Islet of Langerhans (tissue), 1 donor: ENCODE results near the gene RAD1.
"Not testable (repeated sequence)": the region's sequence is repeated elsewhere in the genome, so short reads cannot be mapped to it uniquely, and the experiment has no call there.

Experiments used
- FAIRE-seq: peaks from one replicate; lab custom pipeline; 2011; peaks lifted over from hg19 to GRCh38; lab: Jason Lieb, UNC

RAD1 gene

GRCh38 chr5:34915139-34915855 is at the start of gene RAD1, which contains the start of gene BRIX1:
TSS of gene RAD1 (minus strand) at chr5:34915504. CDS start at chr5:34914892, 612 bp downstream.
TSS of gene BRIX1 (plus strand) at chr5:34915711. CDS start at chr5:34915739, 28 bp downstream.
- no peak for FAIRE-seq

- FAIRE-seq, result no peak
Observed at GRCh38 chr5:34959323-34959722, 44.0 kb upstream of the RAD1 start.

GRCh38 chr5:34957857-34958690 is 42.8 kb upstream of the RAD1 start:
- peak; percentile 73 for FAIRE-seq

- FAIRE-seq, result no peak
Observed at GRCh38 chr5:34957321-34957720, 42.0 kb upstream of the RAD1 start.

GRCh38 chr5:34944460-34945047 is 29.2 kb upstream of the RAD1 start:
- FAIRE-seq, result no peak

- no peak for FAIRE-seq
Observed at GRCh38 chr5:34944044-34944443, 28.7 kb upstream of the RAD1 start.

GRCh38 chr5:34941936-34942335 is 26.6 kb upstream of the RAD1 start:
- FAIRE-seq, result no peak

GRCh38 chr5:34932947-34933346 is 17.6 kb upstream of the RAD1 start:
- no peak for FAIRE-seq

- FAIRE-seq, result no peak
Observed at GRCh38 chr5:34930870-34931269, 15.6 kb upstream of the RAD1 start.

- no peak for FAIRE-seq
Observed at GRCh38 chr5:34930462-34930844, 15.1 kb upstream of the RAD1 start.

- no peak for FAIRE-seq
Observed at GRCh38 chr5:34929720-34930461, 14.6 kb upstream of the RAD1 start.

GRCh38 chr5:34929134-34929719 is 13.9 kb upstream of the RAD1 start, which contains the start of gene DNAJC21:
TSS of gene DNAJC21 (plus strand) at chr5:34929559. CDS start at chr5:34929820, 261 bp downstream.
- no peak for FAIRE-seq

GRCh38 chr5:34928267-34928666 is 13.0 kb upstream of the RAD1 start:
- no peak for FAIRE-seq

- FAIRE-seq, result no peak
Observed at GRCh38 chr5:34927785-34928184, 12.5 kb upstream of the RAD1 start.

GRCh38 chr5:34926318-34926888 is 11.1 kb upstream of the RAD1 start:
- FAIRE-seq, result no peak

GRCh38 chr5:34924462-34924765 is 9.1 kb upstream of the RAD1 start:
- no peak for FAIRE-seq

- FAIRE-seq, result no peak
Observed at GRCh38 chr5:34923694-34924461, 8.6 kb upstream of the RAD1 start.

GRCh38 chr5:34923256-34923655 is 8.0 kb upstream of the RAD1 start:
- FAIRE-seq, result not testable (repeated sequence)

- no peak for FAIRE-seq
Observed at GRCh38 chr5:34919077-34919476, 3.8 kb upstream of the RAD1 start.

GRCh38 chr5:34918025-34918424 is 2.7 kb upstream of the RAD1 start:
- no peak for FAIRE-seq

- no peak for FAIRE-seq
Observed at GRCh38 chr5:34916518-34916917, 1.2 kb upstream of the RAD1 start.
